HG03432 (cell line): ENCODE results near the gene GAS2L1.
"Not testable (repeated sequence)": the region's sequence is repeated elsewhere in the genome, so short reads cannot be mapped to it uniquely, and the experiment has no call there.

Experiments
- ATAC-seq: cut with Tn5 transposase; IDR thresholded peaks from one replicate; pipeline ENCODE4 v1.9.1; 2021; ENCODE audit warnings: mild to moderate bottlenecking, moderate library complexity; ENCODE audit not compliant: unreplicated experiment

Gene GAS2L1

DNA sequence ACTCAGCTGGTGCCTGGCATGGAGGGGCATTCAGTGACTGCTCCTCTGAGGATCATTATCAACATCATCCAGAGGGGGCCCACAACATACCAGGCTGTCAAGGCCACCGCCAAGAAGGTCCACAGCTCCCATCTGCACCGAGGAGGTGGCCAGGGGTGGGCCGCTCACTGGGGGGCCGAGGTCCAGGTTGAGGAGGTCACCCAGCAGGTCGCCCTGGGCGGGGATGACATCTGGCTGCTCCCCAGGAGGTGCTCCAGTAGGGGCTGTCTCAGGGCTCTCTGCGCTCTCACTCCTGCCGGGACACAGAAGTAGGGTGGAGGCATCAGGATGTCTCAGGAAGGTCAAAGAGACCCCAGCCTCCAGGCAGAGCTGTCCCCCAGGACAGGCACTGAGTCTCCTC is 34.1 kb downstream of the GAS2L1 start:
- no peak for ATAC-seq

DNA sequence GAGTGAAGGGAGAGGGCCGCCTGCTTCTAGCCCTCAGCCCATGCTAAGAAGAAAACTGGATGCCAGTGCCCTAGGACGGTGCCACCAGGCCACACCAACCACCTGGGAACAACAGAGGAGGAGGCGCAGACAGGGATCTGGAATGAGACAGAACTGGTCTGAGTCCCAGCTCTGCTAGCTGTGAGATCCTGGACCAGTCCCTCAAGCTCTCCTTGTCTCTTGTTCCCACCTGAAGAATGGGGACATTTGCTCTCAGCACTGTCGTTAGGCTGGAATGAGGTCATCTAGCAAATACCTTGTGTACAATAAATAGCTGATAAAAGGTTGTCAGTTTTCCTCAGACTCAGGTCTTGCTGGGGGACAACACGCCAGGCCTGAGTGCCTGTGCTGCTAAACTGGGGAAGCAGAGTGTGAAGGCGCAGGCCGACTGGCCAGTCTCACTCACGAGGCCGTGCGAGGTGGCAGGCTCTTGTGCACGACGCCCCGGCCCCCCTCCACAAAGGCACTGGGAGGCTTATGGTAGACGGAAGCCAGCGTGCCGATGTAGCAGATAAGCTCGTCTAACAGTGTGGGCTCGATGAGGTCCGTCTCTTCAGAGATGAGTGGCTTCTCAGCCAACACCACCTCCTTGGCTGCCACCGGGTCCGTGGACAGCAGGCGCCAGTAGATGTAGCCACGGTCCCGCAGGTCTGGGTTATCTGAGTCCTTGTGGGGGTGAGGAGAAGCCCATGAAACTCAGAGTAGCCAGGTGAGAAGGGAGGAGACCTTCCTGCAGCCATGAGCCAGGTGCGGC is 34.8 kb downstream of the GAS2L1 start:
- no peak for ATAC-seq

GRCh38 chr22:29341849-29342127 is 35.3 kb downstream of the GAS2L1 start:
- ATAC-seq: no peak

GRCh38 chr22:29342177-29342576 is 35.7 kb downstream of the GAS2L1 start:
- no peak for ATAC-seq

DNA sequence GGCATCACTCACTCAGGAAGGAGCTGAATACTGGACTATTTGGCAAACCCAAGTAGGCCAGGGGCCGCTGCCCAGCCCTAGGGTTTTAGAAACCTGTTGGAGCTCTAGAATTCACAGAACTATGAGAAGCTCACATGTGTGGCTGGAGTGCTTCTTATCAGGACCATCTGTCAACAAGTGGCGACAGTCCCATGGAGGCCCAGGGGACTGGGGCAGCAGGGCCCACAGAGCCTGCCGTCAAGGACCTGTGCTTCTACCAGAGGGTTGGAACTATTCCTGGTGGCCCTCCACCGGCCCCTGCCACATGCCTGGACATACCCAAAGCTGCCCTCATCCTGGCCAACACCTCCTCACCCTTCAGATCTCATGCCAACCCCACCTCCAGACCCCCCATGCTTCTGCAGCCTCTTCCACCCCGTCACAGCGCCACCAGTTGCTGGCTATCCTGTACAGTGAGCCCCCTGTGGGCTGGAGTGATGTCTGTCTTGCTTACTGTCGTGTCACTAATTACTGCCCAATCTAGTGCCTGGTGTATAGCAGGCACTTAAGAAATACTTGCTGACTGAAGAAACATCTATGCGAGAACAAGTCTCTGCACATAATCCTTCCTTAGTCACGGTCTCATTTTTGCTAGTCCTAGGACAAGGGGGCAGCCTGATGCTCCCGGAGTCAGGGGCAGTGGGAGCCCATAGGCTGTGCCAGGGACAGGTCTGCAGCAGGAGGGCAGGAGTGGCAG is 36.3 kb downstream of the GAS2L1 start:
- no peak for ATAC-seq

DNA sequence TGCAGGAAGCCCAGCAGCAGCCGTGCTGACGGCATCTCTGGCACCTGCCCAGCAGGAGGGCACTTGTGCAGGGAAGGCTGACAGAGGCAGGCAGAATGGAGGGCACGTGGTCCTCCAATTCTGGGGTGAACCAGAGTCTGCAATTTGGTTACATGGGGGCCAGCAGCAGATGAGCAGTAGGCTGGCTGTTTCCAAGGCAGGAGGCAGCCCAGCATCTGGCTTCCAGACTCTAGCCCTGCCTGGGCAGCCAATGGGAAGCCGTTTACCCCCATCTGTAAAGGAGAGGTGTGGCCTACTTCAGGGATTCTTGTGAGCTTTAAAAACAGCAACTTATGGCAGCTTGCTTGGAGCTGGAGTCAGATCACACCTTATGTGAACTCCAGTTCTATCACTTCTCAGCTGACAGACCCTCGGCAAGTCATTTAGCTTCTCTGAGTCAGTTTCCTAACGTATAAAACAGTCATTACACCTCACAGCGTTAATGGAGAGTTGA is 36.9 kb downstream of the GAS2L1 start:
- no peak for ATAC-seq

DNA sequence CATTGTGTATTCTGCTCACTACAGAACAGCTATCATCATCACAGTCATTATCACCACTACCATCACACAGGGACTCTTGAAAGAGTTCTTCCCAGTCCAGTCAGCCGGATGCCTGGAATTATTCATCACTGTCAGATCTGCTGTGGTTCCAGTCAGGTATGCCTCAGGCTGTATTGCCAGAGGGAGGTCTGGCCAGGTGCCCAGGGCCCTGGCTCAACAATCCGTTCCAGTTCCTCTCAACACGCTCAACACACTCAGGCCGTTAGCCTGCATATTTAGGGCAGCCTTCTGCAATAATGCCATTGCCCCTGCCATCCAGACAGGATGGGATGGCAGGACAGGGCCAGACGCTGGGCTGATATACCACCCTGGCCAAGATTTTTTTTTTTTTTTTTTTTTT is 37.7 kb downstream of the GAS2L1 start:
- no peak for ATAC-seq

DNA sequence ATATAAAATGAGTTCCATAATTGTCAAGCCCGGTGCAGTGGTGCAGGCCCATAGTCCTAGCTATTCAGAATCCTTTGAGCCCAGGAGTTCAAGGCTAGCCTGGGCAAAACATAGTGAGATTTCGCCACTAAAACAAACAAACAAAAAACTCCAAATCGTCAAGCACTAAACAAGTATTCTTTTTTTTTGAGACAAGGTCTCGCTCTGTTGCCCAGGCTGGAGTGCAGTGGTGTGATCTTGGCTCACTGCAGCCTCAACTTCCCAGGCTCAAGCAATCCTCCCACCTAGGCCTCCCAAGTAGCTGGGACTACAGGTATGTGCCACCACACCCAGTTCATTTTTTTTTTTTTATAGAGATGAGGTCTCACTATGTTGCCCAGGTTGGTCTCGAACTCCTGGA is 38.4 kb downstream of the GAS2L1 start:
- not testable (repeated sequence) for ATAC-seq

GRCh38 chr22:29345932-29346331 is 39.5 kb downstream of the GAS2L1 start:
- no peak for ATAC-seq

- no peak for ATAC-seq
Measured at GRCh38 chr22:29346659-29347058, 40.2 kb downstream of the GAS2L1 start.

GRCh38 chr22:29348041-29348440 is 41.6 kb downstream of the GAS2L1 start:
- ATAC-seq: no peak

DNA sequence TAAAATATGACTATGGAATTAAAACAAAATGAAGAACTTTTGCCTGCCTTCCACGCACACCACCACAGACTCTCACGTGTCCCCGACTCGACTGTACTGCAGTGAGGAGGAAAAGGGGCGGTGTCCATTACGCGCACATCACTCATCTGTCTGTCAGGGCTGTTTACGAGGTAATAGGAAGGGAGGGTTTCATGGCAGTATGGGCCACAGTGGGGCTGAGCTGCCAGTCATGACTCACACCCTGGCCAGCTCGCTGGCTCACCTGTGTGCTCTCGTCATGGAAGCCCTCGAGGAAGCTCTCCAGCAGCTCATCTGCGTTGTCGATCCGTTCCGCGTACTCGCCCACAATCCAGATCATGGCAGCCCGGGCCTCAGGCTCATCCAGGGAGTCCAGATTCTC is 42.5 kb downstream of the GAS2L1 start:
- no peak for ATAC-seq

DNA sequence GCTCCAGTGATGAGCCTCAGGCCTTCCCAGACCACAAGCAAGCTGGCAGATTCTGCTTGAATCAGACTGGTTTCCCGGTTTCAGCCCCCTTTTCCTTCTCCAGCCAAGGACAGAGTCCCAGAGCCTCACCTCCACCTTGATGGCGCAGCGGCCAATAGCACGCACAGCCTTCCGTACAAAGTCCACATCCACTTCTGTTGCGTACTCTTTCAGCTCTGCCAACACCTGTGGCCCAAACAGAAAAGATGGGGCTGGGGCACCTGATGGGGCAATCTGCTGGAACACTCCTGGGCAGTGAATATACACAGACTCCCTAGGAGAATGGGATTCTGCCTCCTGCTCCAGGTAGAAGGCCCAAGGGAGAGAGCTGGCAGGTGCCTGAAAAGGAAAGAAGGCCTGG is 44.6 kb downstream of the GAS2L1 start:
- ATAC-seq: no peak

DNA sequence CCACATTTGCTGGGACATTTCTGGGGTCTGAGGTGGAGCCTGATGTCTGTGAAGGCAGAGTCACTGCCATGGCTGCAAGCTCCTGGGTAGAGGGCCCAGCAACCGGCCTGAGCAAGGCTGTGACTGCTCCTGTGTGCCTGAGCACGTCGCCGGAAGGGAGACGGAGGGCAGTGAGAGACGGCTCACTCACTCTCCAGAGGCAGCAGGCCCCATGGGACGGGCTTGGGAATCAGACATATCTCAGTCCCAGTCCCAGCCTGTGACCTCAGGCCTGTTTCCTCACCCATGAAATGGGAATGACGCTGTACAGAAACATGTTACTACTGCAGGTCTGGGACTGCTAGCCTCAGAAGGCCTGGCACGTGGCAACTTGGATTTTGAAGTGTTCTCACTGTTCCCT is 45.4 kb downstream of the GAS2L1 start:
- no peak for ATAC-seq

- ATAC-seq: no peak
Measured at GRCh38 chr22:29352778-29353177, 46.3 kb downstream of the GAS2L1 start.

DNA sequence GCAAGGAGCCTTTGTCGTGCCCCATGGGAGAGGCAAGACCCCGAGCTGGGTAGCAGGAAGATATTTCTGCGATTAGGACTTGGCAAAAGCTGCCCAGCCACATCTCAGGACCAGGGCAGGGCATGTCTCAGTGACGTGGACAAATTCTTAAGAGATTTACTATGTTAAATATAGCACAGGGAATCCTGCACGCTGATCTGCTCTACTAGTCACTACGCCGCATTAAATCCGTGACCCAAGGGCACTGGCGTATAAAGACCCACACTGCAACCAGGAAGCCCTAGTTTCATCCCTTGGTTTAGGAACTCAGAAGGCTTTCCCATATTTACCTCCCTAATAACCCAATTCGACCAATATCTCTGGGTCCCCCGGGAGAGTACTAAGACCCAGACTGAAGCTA is 46.8 kb downstream of the GAS2L1 start:
- ATAC-seq: no peak

DNA sequence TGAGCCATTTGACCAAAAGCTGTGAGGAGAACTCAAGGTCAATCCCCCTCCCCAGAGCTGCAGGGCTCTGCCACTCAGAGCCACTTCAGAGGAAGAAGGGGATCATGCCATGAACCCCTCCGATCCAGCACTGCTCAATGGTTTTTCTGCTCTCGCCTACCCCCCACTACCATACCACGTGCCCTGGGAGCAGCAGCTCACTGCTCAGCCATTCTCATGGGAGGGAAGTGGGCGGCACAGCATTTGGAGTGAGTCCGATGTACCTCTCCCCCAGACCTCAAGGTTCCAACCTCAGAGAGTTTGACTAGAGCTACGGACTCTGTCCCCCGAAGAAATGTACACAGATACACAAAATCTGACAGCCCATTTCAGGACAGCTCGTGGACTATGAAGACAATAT is 47.4 kb downstream of the GAS2L1 start:
- ATAC-seq: no peak

- not testable (repeated sequence) for ATAC-seq
Measured at GRCh38 chr22:29357193-29357890, 50.9 kb downstream of the GAS2L1 start.

GRCh38 chr22:29359469-29359868 is 53.0 kb downstream of the GAS2L1 start:
- ATAC-seq: no peak
